HG03064 (cell line): ENCODE measurements around the gene A1BG.

Source experiments
- ATAC-seq: cut with Tn5 transposase; IDR thresholded peaks from one replicate; pipeline ENCODE4 v1.9.1; 2021; ENCODE audit warnings: low read depth; ENCODE audit not compliant: unreplicated experiment

The A1BG gene, protein sequence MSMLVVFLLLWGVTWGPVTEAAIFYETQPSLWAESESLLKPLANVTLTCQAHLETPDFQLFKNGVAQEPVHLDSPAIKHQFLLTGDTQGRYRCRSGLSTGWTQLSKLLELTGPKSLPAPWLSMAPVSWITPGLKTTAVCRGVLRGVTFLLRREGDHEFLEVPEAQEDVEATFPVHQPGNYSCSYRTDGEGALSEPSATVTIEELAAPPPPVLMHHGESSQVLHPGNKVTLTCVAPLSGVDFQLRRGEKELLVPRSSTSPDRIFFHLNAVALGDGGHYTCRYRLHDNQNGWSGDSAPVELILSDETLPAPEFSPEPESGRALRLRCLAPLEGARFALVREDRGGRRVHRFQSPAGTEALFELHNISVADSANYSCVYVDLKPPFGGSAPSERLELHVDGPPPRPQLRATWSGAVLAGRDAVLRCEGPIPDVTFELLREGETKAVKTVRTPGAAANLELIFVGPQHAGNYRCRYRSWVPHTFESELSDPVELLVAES

DNA sequence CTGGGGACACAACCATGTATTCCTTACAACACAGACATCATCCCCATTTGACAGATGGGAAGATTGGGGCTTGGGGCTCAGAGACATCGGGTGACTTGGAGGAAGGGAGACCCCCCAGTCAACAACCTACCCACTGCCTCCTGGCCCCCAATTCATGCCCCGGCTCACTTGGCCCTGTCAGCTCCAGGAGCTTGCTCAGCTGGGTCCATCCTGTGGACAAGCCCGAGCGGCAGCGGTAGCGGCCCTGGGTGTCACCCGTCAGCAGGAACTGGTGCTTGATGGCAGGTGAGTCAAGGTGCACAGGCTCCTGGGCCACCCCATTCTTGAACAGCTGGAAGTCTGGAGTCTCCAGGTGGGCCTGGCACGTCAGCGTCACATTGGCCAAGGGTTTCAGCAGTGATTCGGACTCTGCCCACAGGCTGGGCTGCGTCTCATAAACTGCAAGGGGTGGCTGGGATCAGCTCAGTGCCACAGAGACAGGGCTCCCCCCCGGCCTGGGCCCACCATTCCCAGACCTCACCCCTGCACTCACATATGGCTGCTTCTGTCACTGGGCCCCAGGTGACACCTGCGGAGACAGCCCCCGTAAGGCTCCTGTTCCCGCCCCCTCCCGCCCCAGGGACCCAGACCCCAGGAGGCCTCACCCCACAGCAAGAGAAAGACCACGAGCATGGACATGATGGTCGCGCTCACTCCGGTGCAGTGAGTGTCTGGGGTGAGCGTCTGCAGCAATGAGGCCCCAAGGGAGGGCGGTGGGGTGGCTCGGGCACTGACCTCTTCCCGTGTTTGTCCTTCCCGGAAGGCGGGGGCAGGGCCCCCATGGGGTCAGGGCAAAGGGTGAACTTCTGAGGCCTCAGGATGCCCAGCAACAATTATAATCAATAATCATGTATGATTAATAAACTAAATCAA is at the start of gene A1BG:
Gene A1BG (minus strand): TSS at position 733 of the 912 bp plus-strand sequence. CDS start 55 bp downstream, at position 678.
- no peak for ATAC-seq

DNA sequence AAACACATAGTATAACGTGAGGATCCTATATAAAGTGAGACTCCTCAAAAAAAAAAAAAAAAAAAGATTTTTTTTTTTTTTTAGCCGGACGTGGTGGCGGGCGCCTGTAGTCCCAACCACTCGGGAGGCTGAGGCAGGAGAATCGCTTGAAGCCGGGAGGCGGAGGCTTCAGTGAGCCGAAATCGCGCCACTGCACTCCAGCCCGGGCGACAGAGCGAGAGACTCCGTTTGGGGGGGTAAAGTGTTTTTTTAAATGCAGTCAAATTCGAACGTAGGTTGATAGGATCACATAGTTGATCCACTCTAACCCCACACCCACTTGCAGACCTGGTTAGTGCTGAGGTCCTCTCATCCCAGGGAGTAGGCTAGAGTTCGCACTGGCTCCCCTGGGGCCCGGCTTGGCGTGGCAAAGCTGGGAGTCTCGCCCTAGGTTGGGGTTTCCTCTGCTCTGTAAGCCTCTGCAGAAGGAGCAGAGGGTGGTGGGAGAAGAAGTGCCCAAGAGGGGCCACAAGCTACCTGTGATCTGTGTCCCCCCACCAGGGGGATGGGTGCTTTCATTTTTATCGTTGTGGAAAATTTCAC is 48.6 kb upstream of the A1BG start:
- ATAC-seq, result no peak

DNA sequence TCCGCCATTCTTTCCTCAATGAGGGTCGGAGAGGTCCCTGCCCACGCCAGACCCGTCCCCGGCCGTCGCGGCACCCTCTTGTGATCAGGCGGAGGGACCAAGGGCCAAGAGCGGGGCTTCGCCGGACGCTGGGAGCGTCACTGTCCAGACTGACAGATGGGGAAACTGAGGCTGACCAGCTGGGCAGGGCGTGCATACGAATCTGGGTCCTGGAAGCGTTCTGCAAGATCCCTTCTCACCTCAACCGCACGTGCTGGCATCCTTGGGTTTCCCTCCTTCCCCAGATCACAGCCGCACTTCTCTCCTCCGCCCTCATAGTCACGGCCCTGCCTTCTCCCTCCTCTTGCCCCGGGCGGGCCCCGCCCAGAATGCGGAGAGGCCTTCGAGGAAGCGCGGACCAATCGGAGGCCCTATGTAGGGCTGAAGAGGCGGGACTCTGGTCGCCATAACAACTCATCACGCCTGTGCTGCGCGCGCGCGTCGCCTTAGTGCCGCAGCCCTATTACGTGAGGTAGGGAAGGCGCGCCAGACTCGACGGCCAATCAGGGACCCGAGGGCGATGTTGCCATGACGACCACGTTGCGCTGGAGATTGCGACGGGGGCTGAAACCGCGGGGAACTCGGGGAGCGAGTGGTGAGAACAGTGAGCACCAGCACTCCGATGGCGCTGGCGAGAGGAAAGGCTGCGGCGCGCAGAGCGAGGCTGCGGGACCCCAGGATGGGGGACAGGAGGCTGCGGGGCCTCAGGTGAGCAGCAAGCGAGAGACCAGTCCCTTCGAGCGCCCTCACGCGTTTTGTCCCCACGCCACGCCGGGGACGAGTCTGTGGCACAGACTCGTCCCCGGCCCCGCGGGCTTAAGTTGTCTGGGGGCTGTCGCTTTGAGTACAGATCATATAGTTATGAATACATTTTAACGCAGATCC is 47.9 kb upstream of the A1BG start:
- peak; percentile 98 for ATAC-seq

DNA sequence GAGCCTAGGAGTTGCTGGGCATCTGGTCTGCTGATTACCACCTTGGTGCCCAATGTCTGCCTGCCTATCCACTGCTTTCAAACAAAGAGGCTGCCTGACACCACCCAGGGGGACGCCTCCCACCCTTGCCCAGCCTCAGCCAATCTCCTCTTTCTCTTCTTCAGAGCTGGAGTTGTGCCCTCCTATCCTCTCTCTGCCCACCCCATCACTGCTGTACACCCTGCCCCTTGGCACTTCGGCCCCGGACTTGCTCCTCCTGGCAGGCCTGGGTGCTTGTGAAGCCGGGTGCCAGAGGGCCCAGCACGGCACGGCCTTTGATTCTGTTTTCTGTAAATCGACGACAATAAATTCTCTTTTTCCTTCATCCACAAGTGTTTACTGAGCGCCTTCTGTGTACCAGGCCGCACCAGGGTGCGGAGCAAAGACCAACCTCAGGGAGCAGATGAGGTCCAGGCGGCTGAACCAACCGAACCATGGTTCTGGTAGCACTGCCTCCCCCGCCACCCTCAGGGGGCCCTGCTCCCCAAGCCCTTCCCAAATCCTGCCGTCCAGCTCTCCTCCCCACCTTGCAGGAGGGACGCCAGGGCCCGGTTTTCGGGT is 47.1 kb upstream of the A1BG start:
- ATAC-seq, result no peak

DNA sequence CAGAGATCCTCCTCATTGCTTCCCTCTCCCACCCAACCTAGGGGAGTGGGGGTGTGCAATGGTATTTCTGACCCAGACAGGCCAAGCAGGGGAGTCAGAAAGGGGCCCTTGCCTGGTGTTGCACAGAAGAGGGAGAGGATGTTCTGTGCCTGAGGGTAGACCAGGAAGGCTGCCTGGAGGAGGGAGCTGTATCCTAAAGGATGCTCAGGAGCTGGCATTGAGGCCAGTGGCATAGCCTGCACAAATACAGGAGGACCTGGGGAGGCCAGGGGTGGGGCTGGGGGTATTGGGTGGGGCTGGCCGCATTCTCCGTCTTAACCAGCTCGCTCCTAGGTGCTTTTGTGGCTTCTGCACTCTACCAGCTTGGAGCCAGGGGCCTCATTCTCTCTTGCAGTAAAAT is 46.6 kb upstream of the A1BG start:
- ATAC-seq, result no peak

DNA sequence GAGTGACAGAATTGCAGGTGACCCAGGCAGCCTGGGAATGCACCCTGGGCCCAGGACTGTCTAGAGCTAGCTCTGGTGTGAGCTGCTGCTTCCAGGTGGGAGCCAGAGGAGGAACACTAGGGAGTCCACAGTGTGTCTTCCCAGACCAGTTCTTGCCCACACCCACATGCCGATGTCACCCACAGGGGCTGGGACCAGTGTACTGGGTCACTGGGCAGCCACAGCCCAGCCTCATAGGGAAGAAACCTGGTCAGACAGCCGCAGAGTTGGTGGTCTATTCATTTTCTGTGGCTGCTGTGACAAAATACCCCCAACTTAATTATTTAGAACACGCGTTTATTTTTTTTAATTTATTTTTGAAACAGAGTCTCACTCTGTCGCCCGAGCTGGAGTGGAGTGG is 45.3 kb upstream of the A1BG start:
- no peak for ATAC-seq

DNA sequence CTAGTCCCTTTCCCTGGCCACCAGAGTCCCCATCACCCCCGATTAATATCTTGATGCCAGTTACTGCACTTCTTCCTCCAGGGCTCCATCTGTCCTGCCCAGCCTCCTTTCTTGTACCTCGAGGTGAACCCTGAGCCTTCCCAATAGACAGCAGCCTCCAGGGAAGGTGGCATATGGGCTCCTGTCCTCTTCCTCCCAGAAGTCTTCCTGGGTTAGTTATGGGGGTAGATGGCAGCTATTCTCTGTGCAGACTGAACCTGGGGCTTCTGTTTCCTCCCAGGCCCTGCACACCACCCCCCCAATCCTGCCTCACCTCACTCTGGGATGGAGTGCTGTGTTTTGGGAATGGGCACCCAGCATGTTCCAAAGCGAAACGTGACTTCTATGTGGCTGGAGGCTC is 44.8 kb upstream of the A1BG start:
- ATAC-seq, result no peak

GRCh38 chr19:58397533-58398037 is 44.3 kb upstream of the A1BG start:
- ATAC-seq, result no peak

GRCh38 chr19:58396691-58397532 is 43.6 kb upstream of the A1BG start:
- no peak for ATAC-seq

DNA sequence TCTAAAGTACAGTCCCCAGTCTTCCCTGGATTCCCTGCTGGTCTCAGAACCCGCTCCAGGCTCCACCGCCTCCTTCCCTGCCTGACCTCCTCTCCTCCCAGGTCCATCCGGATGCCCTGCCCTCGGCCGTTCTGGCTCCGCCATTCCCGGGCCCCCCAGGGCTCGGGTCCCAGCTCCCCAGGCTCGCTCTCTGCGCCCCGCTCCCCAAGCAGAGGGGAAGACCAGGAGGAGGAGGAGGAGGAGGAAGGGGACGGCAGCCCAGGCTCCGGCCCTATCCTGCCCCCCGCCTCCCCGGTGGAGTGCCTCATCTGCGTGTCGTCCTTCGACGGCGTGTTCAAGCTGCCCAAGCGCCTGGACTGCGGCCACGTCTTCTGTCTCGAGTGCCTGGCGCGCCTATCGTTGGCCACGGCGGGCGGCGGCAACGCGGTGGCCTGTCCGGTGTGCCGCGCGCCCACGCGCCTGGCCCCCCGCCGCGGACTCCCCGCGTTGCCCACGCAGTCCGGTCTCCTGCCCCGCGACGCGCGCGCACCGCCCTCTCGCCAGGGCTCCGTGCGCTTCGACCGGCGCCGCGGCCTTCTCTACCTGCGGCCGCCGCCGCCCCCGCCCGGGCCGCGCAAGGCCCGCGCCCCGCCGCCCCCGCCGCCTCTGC is 42.8 kb upstream of the A1BG start:
- no peak for ATAC-seq

DNA sequence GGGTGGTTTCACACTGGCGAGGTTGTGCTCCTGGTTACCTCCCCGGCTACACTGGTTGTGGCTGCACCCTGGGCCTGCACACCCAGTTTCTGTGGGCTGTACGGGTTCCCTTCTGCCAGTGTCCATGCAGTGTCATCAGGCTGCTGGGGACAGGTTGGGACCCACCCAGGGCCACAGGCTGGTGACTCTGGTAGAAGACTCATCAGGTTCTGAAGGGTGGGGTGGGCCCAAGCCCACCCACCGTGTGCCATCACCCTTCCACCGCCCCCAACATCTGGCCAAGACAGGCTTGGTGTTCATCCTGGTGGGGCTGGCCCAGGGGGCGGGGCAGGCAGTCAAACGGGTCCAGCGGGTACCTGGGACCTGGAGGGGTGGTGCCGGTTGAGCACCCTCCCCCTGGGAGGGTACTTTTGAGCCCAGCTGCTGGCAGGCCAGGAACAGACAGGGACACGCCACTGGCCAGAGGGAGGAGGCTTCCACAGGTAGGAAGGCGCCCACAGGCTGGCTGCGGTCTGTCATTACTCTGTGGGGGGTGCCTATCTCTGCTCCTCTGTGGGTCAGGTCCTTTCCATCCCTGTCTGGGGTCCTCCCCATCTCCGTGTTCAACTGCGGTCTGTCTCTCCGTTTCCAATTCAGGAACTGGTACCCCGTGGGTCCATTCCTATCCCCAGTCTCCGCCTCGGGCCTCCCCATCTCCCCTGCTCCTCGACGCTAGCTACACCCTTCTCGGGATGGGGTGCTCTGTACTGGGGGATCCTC is 42.1 kb upstream of the A1BG start, which contains the start of gene RNF225:
Gene RNF225 (plus strand): TSS at position 437 of the 759 bp plus-strand sequence. CDS start 434 bp downstream, outside the sequence.
- ATAC-seq, result no peak

- ATAC-seq, result no peak
These were observed 41.5 kb upstream of the A1BG start for GRCh38 chr19:58394821-58395219.

GRCh38 chr19:58393725-58394033 is 40.4 kb upstream of the A1BG start:
- no peak for ATAC-seq

- ATAC-seq, result no peak
These were observed 39.8 kb upstream of the A1BG start for GRCh38 chr19:58392945-58393724.

GRCh38 chr19:58388175-58388526 is 34.9 kb upstream of the A1BG start:
- no peak for ATAC-seq

GRCh38 chr19:58387338-58388174 is 34.3 kb upstream of the A1BG start:
- ATAC-seq, result peak; percentile 12
